ENCODE measurements around the gene MYO18B.

The MYO18B gene

DNA sequence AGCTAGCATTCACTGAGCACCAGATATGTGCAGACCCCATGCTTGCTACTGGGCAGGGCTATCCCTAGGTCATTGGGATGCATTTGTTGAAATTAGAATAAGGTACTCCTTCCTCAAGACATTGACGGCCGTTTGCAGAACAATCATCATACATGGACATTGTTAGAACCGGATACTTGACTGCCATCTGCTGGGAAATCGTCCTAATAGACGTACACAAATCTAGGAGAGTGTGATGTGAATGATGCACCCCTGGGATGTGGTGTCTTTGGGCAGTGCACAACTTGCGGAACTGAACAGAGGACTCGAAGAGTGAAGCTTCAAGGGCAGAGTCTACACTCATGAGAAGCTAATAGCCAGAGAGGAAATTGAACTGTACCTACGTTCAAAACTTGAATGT, 35.9 kb downstream of the MYO18B start:
- DNase-seq (ENCODE audit: low read depth in 2 of 2): peak; percentile 62 to 76
- TF ChIP-seq, protein P1, sequence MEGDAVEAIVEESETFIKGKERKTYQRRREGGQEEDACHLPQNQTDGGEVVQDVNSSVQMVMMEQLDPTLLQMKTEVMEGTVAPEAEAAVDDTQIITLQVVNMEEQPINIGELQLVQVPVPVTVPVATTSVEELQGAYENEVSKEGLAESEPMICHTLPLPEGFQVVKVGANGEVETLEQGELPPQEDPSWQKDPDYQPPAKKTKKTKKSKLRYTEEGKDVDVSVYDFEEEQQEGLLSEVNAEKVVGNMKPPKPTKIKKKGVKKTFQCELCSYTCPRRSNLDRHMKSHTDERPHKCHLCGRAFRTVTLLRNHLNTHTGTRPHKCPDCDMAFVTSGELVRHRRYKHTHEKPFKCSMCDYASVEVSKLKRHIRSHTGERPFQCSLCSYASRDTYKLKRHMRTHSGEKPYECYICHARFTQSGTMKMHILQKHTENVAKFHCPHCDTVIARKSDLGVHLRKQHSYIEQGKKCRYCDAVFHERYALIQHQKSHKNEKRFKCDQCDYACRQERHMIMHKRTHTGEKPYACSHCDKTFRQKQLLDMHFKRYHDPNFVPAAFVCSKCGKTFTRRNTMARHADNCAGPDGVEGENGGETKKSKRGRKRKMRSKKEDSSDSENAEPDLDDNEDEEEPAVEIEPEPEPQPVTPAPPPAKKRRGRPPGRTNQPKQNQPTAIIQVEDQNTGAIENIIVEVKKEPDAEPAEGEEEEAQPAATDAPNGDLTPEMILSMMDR (IDR thresholded peaks at IDR 0.05; ENCODE audit: low read depth, low read length): peak; percentile 46
- no peak overlapping the region for H3K4me3 ChIP-seq (replicated peaks in 1 of 2; ENCODE audit: low read depth in 2 of 2, low read length in 2 of 2)

DNA sequence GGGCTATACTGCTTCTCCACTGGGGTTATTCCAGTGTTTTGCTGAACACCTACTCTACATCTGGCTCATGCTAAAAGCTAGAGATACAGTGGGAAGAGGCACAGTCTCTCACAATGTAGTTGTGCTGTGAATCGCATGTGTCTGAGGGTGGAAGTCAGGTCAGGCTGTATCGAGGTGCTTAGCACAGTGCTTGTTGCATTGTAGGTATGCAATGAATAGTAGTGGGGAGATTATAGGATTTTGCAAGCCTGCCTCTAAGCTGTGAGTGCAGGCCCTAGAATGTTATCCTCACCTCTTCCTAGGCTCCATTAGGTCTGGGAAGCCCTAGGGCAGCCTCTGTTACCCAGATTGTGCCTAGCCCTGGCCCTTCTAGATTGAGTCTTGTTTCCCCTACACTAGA, 37.4 kb downstream of the MYO18B start:
- no peak overlapping the region for H3K4me3 ChIP-seq (replicated peaks in 1 of 2; ENCODE audit: low read depth in 2 of 2, low read length in 2 of 2)
- TF ChIP-seq, protein P1 (IDR thresholded peaks at IDR 0.05; ENCODE audit: low read depth, low read length): no peak
- DNase-seq (ENCODE audit: low read depth in 2 of 2): no peak

DNA sequence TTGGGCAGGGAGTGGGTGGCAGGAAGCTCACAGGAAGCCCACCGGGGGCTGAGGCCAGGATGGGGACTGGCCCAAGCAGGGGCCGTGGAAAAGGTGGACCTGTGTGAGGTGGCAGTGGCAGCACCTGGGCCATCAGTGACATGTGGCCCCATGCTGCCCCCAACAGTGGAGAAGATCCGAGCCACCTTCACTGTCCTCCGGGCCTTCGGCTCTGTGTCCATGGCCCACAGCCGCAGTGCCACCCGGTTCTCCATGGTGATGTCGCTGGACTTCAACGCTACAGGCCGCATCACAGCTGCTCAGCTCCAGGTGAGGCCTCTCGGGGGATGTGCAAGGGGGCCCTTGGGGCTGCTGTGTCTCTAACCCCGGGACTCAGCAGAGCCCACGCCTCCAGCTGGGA, 37.9 kb downstream of the MYO18B start:
- no peak overlapping the region for H3K4me3 ChIP-seq (replicated peaks in 1 of 2; ENCODE audit: low read depth in 2 of 2, low read length in 2 of 2)
- TF ChIP-seq, protein P1 (IDR thresholded peaks at IDR 0.05; ENCODE audit: low read depth, low read length): no peak
- no peak for DNase-seq (ENCODE audit: low read depth in 2 of 2)

DNA sequence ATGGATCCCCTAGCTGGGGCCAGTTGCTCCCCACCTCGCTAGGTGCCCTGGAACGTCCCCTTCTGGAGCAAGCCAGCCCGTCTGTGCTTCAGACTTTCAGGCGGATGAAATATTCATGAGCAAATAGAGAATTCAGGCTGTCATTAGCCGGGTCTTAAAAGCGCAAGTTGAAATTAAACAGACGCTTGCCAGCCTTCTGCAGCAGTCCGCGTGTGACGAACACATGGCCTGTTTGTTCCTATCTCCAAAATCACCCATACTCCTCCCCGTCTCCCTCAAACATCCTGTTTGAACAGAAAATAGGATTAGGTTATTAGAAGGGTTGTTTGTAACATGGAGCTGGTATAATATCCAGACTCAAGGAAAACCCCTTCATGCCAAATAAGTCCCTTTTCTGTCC, 38.7 kb downstream of the MYO18B start:
- no peak overlapping the region for H3K4me3 ChIP-seq (replicated peaks in 1 of 2; ENCODE audit: low read depth in 2 of 2, low read length in 2 of 2)
- TF ChIP-seq, protein P1 (IDR thresholded peaks at IDR 0.05; ENCODE audit: low read depth, low read length): no peak
- DNase-seq (ENCODE audit: low read depth in 2 of 2): peak in 1 of 2 donors; percentile 46

DNA sequence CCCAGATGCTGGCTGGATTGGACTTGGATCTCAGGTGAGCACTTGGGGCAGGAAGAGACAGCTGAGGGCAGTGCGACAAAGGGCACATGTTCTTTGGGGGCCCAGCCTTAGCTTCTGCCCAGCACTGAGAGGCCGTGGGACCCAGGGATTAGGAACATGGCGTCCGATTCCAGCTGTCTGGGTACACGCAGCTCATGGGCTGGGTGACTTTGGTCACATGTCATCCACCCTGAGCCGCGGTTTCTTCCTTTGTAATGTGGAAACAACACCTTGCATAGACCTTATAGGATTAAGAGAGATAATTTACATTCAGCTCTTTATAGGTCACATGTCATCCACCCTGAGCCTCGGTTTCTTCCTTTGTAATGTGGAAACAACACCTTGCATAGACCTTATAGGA, 39.8 kb downstream of the MYO18B start:
- no peak overlapping the region for H3K4me3 ChIP-seq (replicated peaks in 1 of 2; ENCODE audit: low read depth in 2 of 2, low read length in 2 of 2)
- DNase-seq (ENCODE audit: low read depth in 2 of 2): no peak
- TF ChIP-seq, protein P1 (IDR thresholded peaks at IDR 0.05; ENCODE audit: low read depth, low read length): no peak

- TF ChIP-seq, protein P1 (IDR thresholded peaks at IDR 0.05; ENCODE audit: low read depth, low read length): no peak
- H3K4me3 ChIP-seq (replicated peaks in 1 of 2; ENCODE audit: low read depth in 2 of 2, low read length in 2 of 2): no peak overlapping the region
- no peak for DNase-seq (ENCODE audit: low read depth in 2 of 2)
Observed at GRCh38 chr22:25782831-25783230, 40.8 kb downstream of the MYO18B start.

DNA sequence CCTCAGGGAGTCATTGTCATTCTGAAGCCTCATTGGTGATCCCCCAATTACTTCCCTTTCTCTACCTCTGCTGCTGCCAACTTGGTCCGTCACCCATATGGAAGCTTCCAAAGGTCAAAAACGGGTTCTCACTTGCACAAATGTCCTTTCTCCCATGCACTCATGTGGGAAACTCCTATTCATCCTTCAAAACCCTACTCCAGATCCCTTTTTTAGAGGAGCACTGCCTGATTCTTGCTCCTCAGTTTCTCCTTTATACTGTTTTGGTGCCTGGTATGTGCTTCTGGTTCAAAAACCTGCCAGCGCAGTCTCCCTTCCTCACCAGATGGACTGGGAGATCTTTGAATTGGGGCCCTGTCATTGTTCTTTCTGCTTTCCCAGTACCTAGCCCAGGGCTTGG, 41.9 kb downstream of the MYO18B start:
- no peak for DNase-seq (ENCODE audit: low read depth in 2 of 2)
- TF ChIP-seq, protein P1 (IDR thresholded peaks at IDR 0.05; ENCODE audit: low read depth, low read length): no peak
- no peak overlapping the region for H3K4me3 ChIP-seq (replicated peaks in 1 of 2; ENCODE audit: low read depth in 2 of 2, low read length in 2 of 2)

All from cardiac fibroblast (primary cell).